Stimulated activated naive CD8-positive, alpha-beta T cell treated with anti-CD3 and anti-CD28 coated beads, Interleukin-15, amount 100 ng/mL, for 72 hours (primary cell): ENCODE data around the gene IFNGR2.
"Not testable (repeated sequence)": the region's sequence is repeated elsewhere in the genome, so short reads cannot be mapped to it uniquely, and the experiment has no call there.

Source experiments
- ATAC-seq: fragments of 150-1000 bp; cut with Tn5 transposase; 2 replicates; pipeline ENCODE4 v1.10.0; 2021; ENCODE audit warnings: mild to moderate bottlenecking, moderate library complexity
- DNase-seq, 2 donors: peaks; one replicate each; pipeline ENCODE4 v3.0.0; 2021 to 2022
- H3K27ac Mint-ChIP-seq, 2 donors: one replicate each; pipeline ENCODE4 v1.8.0; 2022; ENCODE audit warnings: mild to moderate bottlenecking in 2 of 2, mixed read lengths in 2 of 2, moderate library complexity in 2 of 2
- H3K27me3 Mint-ChIP-seq: one replicate; pipeline ENCODE4 v1.8.0; 2022; ENCODE audit warnings: mixed read lengths
- H3K4me1 Mint-ChIP-seq: one replicate; pipeline ENCODE4 v1.8.0; 2022; ENCODE audit warnings: mild to moderate bottlenecking, mixed read lengths
- H3K4me3 Mint-ChIP-seq, 2 donors: one replicate each; pipeline ENCODE4 v1.8.0; 2022; ENCODE audit warnings: mild to moderate bottlenecking in 2 of 2, mixed read lengths in 2 of 2, moderate library complexity in 1 of 2
- H3K9me3 Mint-ChIP-seq, 2 donors: one replicate each; pipeline ENCODE4 v1.8.0; 2022; ENCODE audit warnings: mixed read lengths in 2 of 2

IFNGR2 gene

DNA sequence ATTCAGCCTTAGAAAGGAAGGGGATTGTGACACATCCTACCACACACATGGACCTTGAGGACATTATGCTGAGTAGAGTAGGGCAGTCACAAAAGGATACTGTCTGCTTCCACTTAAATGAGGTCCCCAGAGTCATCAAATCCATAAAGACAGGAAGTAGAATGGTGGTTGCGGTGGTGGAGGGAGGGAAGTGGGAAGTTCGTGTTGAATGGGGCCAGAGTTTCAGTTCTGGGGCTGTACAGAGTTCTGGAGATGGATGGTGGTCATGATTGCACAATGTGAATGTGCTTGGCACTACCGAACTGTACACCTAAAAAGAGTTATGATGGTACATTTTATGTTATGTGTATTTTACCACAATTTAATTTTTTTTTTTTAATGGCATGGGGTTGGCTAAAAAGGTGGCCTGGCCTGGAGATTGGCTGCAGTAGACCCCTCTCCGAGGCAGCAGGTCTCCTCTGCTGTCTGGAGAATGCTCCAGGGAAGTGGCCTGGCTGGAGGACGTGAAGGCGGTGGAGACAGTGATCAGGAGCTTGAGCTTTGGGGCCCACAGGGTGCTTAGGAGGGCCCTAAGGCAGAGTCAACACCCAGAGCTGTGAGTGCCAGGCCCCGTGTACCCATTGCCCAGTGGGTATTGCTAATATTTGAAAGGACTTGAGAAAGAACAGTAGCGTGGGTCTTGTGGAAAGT is 30.4 kb downstream of the IFNGR2 start:
- DNase-seq = no peak
- Mint-ChIP-seq H3K27ac (peak overlapping the region; percentile 40 to 55), H3K27me3 (no peaks in the 10 kb centered on the region), H3K4me3 (peak overlapping the region; percentile 42 to 53), H3K4me1 (peaks cover 36% of the 10 kb centered on the region), H3K9me3 (no peaks in the 10 kb centered on the region)
- ATAC-seq = no peak

- DNase-seq (peak; percentile 49 to 55), ATAC-seq (peak; percentile 99)
- Mint-ChIP-seq H3K4me3 (peak overlapping the region; percentile 51 to 68), H3K27me3 (no peaks in the 10 kb centered on the region), H3K9me3 (no peaks in the 10 kb centered on the region), H3K27ac (peak overlapping the region; percentile 46 to 83), H3K4me1 (peaks cover 36% of the 10 kb centered on the region)
These were observed 31.7 kb downstream of the IFNGR2 start for GRCh38 chr21:33434770-33435360.

DNA sequence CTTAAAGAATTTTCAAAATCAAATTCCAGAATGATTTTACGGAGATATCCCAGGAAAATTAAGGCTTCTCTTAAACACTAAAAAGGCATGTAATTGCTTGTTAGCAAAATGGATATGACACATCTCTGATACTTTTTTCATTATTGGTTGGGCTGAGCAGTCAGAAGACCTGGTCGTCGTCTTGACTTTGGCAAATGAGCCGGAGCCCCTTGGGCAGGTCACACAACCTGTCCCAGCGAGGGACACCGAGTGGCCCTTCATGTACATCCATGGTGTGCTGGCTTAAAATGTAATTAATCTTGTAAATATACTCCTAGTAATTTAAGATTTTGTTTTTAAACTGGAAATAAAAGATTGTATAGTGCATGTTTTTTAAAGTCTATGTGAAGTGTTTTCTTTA is 33.9 kb downstream of the IFNGR2 start:
- Mint-ChIP-seq H3K27ac (no peak overlapping the region), H3K27me3 (no peaks in the 10 kb centered on the region), H3K4me1 (peaks cover 44% of the 10 kb centered on the region), H3K9me3 (no peaks in the 10 kb centered on the region), H3K4me3 (no peak overlapping the region)
- no peak for DNase-seq
- ATAC-seq = no peak

GRCh38 chr21:33441489-33442477 is 38.6 kb downstream of the IFNGR2 start:
- Mint-ChIP-seq H3K27me3 (no peaks in the 10 kb centered on the region), H3K27ac (no peak overlapping the region), H3K4me3 (no peak overlapping the region), H3K9me3 (no peaks in the 10 kb centered on the region), H3K4me1 (peaks cover 9% of the 10 kb centered on the region)
- DNase-seq (no peak), ATAC-seq (no peak)

- DNase-seq = no peak
- Mint-ChIP-seq H3K4me1 (peaks cover 9% of the 10 kb centered on the region), H3K9me3 (no peaks in the 10 kb centered on the region), H3K27me3 (no peaks in the 10 kb centered on the region), H3K27ac (no peak overlapping the region), H3K4me3 (no peak overlapping the region)
- no peak for ATAC-seq
These were observed 40.0 kb downstream of the IFNGR2 start for GRCh38 chr21:33443194-33443593.

DNA sequence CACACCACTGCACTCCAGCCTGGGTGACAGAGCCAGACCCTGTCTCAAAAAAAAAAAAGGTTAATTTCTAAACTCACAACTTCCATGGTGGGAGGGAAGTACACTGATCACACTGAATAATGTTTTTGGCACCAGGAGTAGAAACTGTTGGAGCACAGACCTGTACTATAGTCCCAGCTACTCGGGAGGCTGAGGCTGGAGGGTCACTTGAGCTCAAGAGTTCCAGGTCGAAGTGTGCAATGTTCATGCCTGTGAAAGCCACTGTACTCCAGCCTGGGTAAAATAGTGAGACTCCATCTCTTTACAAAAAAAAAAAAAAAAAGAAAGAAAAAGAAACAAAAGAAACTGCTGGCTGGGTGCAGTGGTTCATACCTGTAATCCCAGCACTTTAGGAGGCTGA is 41.3 kb downstream of the IFNGR2 start:
- DNase-seq = no peak
- no peaks in the 10 kb centered on the region for H3K27me3 Mint-ChIP-seq
- H3K9me3 Mint-ChIP-seq = no peaks in the 10 kb centered on the region
- ATAC-seq = no peak
- H3K27ac Mint-ChIP-seq = no peak overlapping the region
- H3K4me1 Mint-ChIP-seq = peaks cover 9% of the 10 kb centered on the region
- no peak overlapping the region for H3K4me3 Mint-ChIP-seq

DNA sequence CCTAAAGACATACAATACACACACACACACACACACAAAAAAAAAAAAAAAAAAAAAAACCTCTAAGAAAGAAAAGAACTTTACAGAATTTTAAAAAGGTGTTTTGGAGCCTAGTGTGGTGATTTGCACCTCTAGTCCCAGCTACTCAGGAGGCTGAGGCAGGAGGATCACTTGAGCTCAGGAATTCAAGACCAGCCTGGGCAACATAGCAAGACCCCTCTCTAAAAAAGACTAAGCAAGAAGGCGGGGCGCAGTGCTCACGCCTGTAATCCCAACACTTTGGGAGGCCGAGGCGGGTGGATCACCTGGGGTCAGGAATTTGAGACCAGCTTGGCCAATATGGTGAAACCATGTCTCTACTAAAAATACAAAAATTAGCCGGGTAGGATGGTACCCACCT is 43.4 kb downstream of the IFNGR2 start:
- ATAC-seq, H3K27me3 Mint-ChIP-seq, H3K4me1 Mint-ChIP-seq, DNase-seq, H3K9me3 Mint-ChIP-seq, H3K4me3 Mint-ChIP-seq: not testable (repeated sequence)
- H3K27ac Mint-ChIP-seq = peak overlapping the region in 1 of 2 donors; percentile 54

GRCh38 chr21:33449616-33450015 is 46.4 kb downstream of the IFNGR2 start:
- H3K27ac Mint-ChIP-seq = no peak overlapping the region
- H3K4me3 Mint-ChIP-seq = no peak overlapping the region

GRCh38 chr21:33451634-33452071 is 48.4 kb downstream of the IFNGR2 start:
- Mint-ChIP-seq H3K27me3 (no peaks in the 10 kb centered on the region), H3K4me3 (no peak overlapping the region), H3K9me3 (no peaks in the 10 kb centered on the region), H3K27ac (peak overlapping the region in 1 of 2 donors; percentile 27), H3K4me1 (peaks cover 5% of the 10 kb centered on the region)
- ATAC-seq (no peak), DNase-seq (no peak)

More at GRCh38 chr21:33449616-33450015, 46.4 kb downstream of the IFNGR2 start:
- ATAC-seq (no peak), DNase-seq (no peak)
- no peaks in the 10 kb centered on the region for H3K9me3 Mint-ChIP-seq
- H3K27me3 Mint-ChIP-seq = no peaks in the 10 kb centered on the region
- peaks cover 5% of the 10 kb centered on the region for H3K4me1 Mint-ChIP-seq

GRCh38 chr21:33452362-33452761 is 49.1 kb downstream of the IFNGR2 start:
- peaks cover 5% of the 10 kb centered on the region for H3K4me1 Mint-ChIP-seq
- DNase-seq (no peak), ATAC-seq (no peak)
- no peak overlapping the region for H3K27ac Mint-ChIP-seq
- H3K4me3 Mint-ChIP-seq = no peak overlapping the region
- H3K9me3 Mint-ChIP-seq = no peaks in the 10 kb centered on the region
- H3K27me3 Mint-ChIP-seq = no peaks in the 10 kb centered on the region

DNA sequence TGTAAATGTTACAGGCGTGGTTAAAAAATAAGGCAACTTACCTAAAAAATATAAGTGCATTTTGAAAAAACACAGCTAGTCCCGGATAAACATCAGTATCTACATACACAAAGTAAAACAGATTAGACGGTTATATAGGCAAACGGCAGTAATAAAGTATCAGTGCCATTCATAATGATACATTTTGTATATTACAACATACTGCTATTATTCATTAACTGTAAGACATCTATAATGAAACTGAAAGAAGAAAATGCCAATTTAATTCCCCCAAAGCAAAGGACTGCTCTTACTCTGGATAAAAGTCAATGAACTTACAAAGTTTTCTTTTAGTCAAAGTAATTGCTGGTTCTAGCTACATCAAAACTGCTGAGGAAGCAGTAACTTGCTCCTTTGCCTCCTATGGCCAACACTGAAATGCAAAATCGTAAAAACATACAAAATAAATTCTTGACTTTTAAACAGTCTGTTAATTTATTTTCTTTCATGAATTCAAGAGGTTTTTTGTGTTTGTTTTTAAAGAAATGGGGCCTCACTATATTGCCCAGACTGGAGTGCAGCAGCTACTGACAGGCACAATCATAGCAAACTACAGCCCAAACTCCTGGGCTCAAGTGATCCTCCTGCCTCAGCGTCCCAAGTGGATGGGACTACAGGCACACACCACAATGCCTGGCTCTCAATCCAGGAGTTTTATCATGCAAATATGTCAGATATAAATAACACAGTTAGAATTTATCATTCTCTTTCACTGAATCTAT is 52.7 kb downstream of the IFNGR2 start:
- Mint-ChIP-seq H3K27me3 (no peaks in the 10 kb centered on the region), H3K4me1 (peaks cover 5% of the 10 kb centered on the region), H3K4me3 (no peak overlapping the region), H3K9me3 (no peaks in the 10 kb centered on the region), H3K27ac (no peak overlapping the region)
- DNase-seq (no peak), ATAC-seq (no peak)

- no peaks in the 10 kb centered on the region for H3K4me1 Mint-ChIP-seq
- no peak overlapping the region for H3K4me3 Mint-ChIP-seq
- no peak for ATAC-seq
- H3K27me3 Mint-ChIP-seq = no peaks in the 10 kb centered on the region
- no peak for DNase-seq
- H3K27ac Mint-ChIP-seq = no peak overlapping the region
- H3K9me3 Mint-ChIP-seq = no peaks in the 10 kb centered on the region
These were observed 55.6 kb downstream of the IFNGR2 start for GRCh38 chr21:33458861-33459260.

DNA sequence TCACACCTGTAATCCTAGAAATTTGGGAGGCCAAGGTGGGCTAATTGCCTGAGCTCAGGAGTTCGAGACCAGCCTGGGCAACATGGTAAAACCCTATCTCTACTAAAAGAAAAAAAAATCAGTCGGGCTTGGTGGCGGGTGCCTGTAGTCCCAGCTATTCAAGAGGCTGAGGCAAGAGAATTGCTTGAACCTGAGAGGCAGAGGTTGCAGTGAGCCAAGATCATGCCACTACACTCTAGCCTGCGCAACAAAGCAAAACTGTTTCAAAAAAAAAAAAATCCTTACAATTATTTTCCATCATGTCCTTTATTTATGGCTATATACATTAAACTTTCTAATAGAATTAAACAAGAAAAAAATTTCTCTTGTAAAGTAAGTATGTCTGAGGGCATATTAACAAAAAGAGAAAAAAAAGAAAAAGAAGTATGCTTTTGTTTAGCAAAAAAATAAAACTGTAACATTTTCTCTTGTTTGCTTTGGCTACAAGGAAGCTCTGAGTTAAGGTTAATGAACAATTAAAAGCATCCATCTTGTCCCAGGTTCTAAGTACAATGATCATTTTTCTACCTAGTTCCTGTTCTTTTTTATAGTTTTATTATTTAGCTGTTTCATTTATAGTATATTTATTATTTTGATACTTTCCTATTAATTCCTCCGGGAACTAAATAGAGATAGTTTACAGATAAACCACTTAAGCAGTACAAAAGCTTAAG is 58.5 kb downstream of the IFNGR2 start:
- no peak overlapping the region for H3K4me3 Mint-ChIP-seq
- H3K4me1 Mint-ChIP-seq = no peaks in the 10 kb centered on the region
- H3K27ac Mint-ChIP-seq = no peak overlapping the region
- no peaks in the 10 kb centered on the region for H3K9me3 Mint-ChIP-seq
- DNase-seq = no peak
- no peak for ATAC-seq
- H3K27me3 Mint-ChIP-seq = no peaks in the 10 kb centered on the region

DNA sequence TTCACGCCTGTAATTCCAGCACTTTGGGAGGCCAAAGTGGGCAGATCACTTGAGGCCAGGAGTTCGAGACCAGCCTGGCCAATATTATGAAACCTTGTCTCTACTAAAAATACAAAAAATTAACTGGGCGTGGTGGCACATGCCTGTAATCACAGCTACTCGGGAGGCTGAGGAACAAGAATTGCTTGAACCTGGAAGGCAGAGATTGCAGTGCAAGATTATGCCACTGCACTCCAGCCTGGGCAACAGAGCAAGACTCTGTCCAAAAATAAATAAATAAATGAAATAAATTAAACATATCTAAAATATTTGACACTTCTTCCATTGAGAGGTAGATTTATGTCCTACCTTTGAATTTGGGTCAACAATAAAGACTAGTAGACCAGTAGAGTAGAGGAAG is 66.0 kb downstream of the IFNGR2 start:
- H3K9me3 Mint-ChIP-seq, DNase-seq, H3K27ac Mint-ChIP-seq, H3K27me3 Mint-ChIP-seq, ATAC-seq, H3K4me3 Mint-ChIP-seq: not testable (repeated sequence)
- peaks cover 15% of the 10 kb centered on the region for H3K4me1 Mint-ChIP-seq

DNA sequence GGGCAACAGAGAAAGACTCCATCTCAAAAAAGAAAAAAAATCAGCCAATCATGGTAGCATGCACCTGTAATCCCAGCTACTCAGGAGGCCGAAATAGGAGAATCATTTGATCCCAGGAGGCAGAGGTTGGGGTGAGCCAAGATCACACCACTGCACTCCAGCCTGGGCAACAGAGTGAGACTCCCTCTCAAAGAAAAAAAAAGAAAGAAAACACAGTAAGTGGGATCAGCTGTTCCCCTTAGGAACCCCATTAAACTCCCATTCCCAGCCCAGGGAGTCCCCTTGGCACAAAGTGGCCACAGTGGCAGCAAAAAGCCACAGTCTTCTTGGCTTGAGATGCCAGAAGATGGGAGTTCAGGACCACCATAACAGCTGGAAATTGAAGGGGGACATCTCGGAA is 67.5 kb downstream of the IFNGR2 start:
- Mint-ChIP-seq H3K27ac (no peak overlapping the region), H3K4me3 (no peak overlapping the region), H3K27me3 (no peaks in the 10 kb centered on the region), H3K9me3 (no peaks in the 10 kb centered on the region), H3K4me1 (peaks cover 15% of the 10 kb centered on the region)
- ATAC-seq (no peak), DNase-seq (no peak)
